ENCODE results near the gene LIMA1.
"Not testable (repeated sequence)": the region's sequence is repeated elsewhere in the genome, so short reads cannot be mapped to it uniquely, and the experiment has no call there.

The LIMA1 gene

DNA sequence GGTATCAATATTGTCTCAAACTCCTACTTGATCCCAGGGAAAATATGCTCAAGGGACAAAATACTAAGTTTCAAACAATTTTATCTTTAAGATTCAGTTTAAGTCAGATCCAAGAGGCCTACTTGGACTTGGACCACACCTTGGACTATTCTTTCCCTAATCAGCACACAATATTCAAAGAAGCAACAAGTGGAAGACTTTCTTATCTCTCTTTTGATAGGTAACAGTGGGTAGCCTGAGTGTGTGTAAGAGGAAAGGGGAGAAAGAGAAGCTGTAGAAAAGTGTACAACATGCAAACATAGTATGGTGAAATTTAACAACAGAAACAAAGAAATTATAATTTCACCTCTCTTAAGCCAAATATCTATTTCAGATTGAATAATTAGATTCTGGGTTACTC lies 122.7 kb downstream of the LIMA1 start:
- no peak for DNase-seq (ENCODE audit: low spot score)
- TF ChIP-seq, protein P1, sequence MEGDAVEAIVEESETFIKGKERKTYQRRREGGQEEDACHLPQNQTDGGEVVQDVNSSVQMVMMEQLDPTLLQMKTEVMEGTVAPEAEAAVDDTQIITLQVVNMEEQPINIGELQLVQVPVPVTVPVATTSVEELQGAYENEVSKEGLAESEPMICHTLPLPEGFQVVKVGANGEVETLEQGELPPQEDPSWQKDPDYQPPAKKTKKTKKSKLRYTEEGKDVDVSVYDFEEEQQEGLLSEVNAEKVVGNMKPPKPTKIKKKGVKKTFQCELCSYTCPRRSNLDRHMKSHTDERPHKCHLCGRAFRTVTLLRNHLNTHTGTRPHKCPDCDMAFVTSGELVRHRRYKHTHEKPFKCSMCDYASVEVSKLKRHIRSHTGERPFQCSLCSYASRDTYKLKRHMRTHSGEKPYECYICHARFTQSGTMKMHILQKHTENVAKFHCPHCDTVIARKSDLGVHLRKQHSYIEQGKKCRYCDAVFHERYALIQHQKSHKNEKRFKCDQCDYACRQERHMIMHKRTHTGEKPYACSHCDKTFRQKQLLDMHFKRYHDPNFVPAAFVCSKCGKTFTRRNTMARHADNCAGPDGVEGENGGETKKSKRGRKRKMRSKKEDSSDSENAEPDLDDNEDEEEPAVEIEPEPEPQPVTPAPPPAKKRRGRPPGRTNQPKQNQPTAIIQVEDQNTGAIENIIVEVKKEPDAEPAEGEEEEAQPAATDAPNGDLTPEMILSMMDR (IDR thresholded peaks at IDR 0.05; ENCODE audit: extremely low read depth, missing control alignments) = no peak

DNA sequence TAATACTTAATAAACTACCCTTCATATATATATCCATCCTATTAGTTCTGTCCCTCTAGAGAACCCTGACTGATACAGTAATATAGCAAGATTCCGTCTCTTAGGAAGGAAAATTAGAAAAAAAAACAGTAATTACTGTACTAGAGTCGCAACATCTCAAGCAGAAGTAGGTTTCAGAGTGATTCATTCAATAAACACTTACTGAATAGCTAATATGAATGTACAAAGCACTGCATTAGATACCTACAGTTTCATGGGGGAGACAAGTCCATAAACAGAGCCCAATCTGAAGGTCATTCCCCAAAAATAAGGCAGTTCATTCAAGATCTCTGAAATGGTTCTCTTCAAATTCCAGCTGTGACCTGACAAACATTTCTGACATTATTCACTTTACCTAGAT lies 126.1 kb downstream of the LIMA1 start:
- DNase-seq (ENCODE audit: low spot score) = no peak
- TF ChIP-seq, protein P1 (IDR thresholded peaks at IDR 0.05; ENCODE audit: extremely low read depth, missing control alignments) = no peak

DNA sequence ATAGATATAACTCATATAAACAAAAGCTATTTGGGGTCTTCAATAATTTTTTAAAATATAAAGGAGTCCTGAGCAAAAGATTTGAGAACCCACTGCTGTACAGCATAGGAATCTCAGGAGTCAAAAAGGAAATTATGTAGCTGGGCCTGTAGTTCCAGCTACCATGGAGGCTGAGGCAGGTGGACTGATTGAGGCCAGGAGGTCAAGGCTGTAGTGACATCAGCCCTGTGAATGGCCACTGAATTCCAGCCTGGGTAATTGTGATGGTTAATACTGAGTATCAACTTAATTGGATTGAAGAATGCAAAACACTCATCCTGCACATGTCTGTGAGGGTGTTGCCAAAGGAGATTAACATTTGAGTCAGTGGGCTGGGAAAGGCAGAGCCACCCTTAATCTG lies 126.7 kb downstream of the LIMA1 start:
- TF ChIP-seq, protein P1 (IDR thresholded peaks at IDR 0.05; ENCODE audit: extremely low read depth, missing control alignments) = no peak

DNA sequence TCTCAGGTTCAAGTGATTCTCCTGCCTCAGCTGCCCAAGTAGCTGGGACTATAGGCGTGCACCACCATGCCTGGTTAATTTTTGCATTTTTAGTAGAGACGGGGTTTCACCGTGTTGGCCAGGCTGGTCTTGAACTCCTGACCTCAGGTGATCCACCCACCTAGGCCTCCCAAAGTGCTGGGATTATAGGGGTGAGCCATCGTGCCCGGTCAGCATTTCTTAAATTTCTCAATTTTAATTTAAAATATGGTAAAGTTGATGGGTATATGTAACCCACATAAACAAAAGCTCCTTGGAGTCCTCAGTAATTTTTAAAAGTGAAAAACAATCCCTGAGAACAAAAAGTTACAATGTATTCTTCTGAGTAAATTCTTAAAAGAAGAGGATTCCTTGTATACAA lies 128.4 kb downstream of the LIMA1 start:
- not testable (repeated sequence) for DNase-seq (ENCODE audit: low spot score)

More for the DNA sequence above, 126.7 kb downstream of the LIMA1 start:
- no peak for DNase-seq (ENCODE audit: low spot score)

DNA sequence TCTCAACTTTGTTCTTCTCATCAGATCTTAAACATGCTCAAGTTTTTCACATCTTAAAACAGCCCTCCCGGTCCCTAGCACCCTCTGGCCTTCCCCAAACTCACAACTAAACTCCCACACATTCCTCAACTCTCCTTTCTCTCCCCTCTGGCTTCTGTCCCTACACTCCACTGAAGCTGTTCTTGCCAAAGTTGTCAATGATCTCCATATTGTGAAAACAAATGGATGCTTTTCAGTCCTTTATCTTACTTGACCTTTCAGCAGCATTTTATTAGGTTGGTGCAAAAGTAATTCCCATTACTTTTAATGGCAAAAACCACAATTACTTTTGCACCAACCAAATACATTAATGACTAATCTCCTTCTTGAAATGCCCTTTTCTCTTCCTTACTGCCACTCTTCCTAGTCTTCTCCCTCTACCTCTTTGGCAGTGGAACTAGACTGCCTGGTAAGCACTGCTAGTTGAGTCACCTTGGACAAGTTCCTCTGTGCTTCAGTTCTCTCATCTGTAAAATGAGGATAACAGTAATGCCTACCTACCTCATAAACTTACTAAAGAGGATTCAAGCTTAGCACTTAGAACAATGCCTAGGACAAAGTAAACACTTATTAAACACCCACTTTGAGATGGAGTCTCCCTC lies 132.2 kb downstream of the LIMA1 start:
- TF ChIP-seq, protein P1 (IDR thresholded peaks at IDR 0.05; ENCODE audit: extremely low read depth, missing control alignments) = no peak
- no peak for DNase-seq (ENCODE audit: low spot score)

DNA sequence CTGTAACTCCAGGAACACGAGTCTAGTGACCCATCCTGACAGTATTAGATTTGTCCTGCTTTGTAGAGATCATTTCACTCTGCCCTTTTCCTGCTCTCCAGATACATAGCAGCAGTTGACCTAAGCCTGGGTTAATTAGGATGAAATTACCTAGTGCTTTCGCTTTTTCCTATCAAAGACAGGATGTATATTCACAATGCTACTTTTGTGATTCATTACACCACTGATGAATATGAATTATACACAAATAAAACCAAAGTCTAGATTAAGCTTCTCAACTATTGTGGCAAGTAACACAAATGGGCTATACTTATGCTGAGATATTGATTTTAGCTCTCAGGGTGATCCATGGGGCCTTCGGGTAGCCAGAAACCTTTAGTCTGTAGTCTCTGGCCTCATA lies 134.0 kb downstream of the LIMA1 start:
- TF ChIP-seq, protein P1 (IDR thresholded peaks at IDR 0.05; ENCODE audit: extremely low read depth, missing control alignments) = no peak
- no peak for DNase-seq (ENCODE audit: low spot score)

DNA sequence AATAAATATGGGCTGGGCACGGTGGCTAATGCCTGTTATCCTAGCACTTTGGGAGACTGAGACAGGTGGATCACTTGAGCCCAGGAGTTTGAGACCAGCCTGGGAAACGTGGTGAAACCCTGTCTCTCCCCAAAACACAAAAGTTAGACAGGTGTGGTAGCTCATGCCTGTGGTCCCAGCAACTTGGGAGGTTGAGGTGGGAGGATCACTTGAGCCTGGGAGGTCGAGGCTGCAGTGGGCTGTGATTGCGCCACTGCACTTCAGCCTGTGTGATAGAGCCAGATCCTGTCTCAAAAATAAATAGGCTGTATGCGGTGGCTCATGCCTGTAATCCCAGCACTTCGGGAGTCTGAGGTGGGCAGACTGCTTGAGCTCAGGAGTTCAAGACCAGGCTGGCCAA lies 135.3 kb downstream of the LIMA1 start:
- DNase-seq (ENCODE audit: low spot score) = not testable (repeated sequence)

DNA sequence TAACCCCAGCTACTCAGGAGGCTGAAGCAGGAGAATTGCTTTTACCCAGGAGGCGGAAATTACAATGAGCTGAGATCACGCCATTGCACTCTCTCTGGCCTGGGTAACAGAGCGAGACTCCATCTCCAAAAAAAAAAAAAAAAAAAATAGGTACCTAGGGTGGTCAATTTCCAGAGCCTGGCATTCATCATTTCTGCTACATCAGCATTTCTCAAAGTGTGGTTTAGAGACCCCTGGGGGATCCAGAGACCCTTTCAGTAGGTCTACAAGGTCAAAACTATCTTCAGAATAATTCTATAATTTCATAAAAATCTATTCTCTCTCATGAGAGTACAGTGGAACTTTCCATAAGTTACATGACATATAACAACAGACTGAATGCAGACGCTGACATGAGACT lies 136.0 kb downstream of the LIMA1 start:
- TF ChIP-seq, protein P1 (IDR thresholded peaks at IDR 0.05; ENCODE audit: extremely low read depth, missing control alignments) = no peak
- DNase-seq (ENCODE audit: low spot score) = no peak
